GM18519 (cell line): ENCODE results near the gene AFF1.
"Not testable (repeated sequence)": the region's sequence is repeated elsewhere in the genome, so short reads cannot be mapped to it uniquely, and the experiment has no call there.

Source experiments
- ATAC-seq: cut with Tn5 transposase; IDR thresholded peaks from one replicate; pipeline ENCODE4 v1.9.1; 2021; ENCODE audit warnings: mild to moderate bottlenecking, moderate library complexity; ENCODE audit not compliant: unreplicated experiment, low FRiP score

The AFF1 gene

DNA sequence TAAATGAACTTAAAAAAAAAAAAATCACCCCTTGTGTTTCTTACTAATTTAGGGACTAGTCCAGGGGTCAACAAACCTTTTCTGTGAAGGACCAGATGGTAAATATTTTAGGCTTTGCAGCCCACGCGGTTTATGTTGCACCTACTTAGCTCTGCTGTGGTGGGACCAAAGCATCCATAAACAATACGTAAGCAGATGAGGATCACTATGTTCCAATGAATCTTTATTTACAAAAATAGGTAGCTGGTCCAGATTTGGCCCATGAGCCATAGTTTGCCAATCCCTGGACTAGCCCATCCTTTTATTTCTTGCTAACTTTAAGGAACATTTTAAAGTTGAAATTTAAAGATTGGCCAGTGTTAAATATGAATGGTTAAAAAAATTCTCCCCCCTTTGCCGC is 95.3 kb downstream of the AFF1 start:
- no peak for ATAC-seq

DNA sequence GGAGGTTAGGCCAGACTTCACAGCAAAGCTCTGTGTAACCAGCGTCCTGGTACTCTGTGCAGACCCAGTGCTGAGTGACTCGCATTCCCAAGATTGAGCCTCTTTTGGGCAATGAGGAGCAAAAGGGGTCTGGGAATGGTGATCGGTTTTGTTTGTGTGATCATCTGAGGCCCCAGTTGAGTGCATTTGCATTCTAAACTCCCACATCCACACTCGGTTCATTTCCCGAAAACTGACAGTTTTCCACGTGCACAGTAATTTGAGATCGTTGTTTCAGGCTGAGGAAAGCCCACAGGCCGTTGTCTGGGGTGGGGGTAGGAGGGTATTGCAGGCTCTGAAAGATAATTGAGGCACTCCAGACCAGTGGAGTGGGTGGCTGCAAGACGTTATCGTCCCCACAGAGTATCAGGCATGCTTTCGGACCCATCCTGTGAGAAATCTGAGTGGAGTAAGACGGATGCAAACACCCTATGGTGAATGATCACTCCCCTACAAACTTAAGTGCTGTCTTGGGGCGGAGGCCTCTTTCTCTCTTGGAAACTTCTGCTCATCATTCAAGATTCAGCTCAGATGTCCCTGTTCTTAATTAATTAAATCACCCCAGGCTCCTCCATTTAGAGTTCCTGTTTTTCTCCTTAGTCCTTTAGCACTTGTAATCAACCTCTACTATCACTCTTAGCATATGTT is 96.1 kb downstream of the AFF1 start:
- no peak for ATAC-seq

DNA sequence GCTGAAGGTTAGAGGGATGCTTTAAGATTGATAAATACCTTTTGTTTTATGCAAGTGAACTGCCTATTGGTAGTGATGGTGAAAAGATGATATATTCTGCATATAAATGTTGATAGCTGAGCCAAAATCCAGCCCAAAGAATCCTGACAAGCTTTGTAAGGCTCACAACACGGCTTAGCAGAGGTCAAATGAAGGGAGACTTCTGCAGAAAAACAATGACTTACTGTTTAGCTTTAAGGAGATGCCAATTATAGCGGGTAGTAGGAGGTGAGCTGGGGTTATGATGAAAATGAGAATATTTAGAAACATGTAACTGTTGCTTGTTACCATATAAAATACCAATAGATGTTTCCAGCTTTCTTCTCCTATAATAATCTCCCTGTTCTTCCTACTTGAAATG is 97.1 kb downstream of the AFF1 start:
- ATAC-seq, result no peak

DNA sequence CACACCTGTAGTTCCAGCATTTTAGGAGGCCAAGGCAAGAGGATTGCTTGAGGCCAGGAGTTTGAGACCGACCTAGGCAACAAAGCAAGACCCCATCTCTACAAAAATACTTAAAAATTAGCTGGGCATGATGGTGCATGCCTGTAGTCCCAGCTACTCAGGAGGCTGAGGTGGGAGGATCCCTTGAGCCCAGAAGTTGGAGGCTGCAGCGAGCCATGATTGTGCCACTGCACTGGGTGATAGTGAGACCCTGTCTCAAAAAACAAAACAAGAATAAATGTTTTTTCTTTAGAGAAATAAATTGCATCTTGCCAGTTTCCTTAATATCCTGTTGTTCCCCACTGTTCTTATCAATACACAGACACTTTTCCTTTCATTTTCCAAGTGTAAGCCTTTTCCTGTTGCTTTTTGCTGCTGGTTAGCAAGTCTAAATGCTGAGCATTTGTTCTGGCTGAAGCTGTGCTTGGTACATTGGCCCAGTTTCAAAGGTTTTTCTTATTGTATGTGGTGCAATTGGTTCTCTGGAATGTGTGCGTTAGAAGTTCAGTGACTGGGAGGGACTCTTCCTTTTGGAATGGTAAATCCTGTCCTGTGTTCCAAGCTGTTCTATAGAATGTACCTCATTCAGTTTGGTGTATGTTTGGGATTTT is 98.2 kb downstream of the AFF1 start:
- ATAC-seq, result no peak

DNA sequence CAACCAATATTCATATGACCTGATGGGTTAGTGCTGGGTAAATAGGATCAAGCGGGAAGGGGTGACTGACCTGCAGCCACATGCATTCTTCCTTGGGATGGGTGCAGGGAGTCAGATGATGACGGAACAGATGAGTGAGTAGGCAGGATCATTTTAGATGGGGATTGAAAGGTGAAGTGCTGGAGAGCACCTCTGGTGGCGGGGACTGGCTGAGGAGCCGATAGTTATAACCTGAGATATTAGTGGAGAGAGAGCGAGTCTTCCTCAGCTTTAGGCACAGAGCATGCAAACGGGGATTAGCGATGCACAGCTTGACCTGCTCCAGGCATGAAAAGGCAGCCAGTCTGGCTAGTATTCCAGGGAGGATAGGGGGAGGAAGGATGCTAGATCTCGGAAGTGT is 99.1 kb downstream of the AFF1 start:
- ATAC-seq, result no peak

DNA sequence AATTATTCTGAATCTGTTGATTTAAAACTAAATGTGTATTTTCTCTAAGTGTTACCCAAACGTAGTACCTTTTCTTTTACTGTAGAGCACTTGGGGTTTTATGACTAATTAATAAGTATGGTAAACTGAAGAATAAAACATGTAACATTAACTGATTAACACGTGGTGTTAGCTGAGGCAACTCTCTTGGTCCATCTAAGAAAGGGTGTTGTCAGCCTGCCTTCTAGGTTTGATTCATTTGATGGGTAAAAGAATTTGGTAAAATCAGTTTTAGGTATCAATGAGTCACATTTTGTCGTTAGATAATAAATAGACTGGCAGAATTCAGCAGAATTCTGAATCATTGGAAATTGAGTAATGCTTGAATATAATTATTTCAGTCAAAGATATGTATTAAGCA is 99.7 kb downstream of the AFF1 start:
- ATAC-seq, result no peak

DNA sequence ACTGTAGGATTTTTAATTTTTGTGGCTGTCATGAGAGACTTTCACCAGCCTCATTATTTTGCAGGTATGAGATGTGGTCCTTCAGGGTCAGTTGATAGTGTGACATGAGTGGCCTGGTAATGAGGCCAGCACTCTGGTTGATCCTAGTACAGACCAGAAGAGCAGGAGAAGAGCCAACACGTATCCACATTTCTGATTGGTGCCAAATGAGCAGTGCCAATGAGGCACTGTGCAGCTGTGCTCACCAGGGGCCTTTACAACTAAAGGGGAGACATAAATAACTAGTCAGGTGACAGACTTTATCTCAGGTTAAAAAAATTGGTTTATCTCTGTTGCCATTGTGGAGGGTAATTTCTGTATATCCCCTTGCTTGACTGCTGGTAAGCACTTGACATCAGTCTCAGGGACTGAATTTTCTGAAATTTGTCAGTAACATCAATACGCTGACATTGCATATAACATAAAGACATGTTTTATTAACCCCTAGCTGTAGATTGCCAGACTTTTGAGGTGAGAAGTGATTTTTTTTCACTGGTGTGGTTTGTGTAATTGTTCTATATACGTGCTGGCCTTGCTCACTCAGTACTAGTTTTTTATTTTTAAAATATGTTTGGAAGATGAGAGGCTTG is 101.2 kb downstream of the AFF1 start:
- ATAC-seq, result no peak

DNA sequence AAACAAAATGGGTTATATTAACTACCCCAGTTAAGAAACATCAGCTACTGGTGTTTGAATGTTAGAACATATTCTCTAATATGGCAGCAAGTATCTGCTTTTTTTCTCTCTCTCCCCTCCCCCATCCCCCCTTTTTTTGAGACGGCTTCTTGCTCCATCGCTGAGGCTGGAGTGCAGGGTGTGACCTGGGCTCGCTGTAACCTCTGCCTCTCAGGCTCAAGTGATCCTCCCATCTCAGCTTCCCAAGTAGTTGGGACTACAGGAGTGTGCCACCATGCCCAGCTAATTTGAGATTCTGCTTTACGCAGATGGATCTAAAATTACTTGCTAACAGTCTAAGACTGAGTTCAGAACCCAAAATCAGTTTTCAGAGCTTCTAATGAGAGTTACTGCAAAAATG is 101.9 kb downstream of the AFF1 start:
- no peak for ATAC-seq

DNA sequence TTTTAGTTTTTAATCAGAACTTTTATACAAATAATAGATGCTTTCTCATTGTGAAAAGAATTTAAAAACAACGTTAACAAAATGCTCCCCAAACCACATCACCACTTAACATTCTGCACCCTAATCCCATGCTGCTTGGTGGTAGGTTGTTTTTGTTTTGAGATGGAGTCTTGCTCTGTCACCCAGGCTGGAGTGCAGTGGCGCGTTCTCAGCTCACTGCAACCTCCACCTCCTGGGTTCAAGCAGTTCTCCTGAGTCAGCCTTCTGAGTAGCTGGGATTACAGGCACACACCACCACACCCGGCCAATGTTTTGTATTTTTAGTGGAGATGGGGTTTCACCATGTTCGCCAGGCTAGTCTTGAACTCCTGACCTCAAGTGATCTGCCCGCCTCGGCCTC is 102.4 kb downstream of the AFF1 start:
- not testable (repeated sequence) for ATAC-seq

DNA sequence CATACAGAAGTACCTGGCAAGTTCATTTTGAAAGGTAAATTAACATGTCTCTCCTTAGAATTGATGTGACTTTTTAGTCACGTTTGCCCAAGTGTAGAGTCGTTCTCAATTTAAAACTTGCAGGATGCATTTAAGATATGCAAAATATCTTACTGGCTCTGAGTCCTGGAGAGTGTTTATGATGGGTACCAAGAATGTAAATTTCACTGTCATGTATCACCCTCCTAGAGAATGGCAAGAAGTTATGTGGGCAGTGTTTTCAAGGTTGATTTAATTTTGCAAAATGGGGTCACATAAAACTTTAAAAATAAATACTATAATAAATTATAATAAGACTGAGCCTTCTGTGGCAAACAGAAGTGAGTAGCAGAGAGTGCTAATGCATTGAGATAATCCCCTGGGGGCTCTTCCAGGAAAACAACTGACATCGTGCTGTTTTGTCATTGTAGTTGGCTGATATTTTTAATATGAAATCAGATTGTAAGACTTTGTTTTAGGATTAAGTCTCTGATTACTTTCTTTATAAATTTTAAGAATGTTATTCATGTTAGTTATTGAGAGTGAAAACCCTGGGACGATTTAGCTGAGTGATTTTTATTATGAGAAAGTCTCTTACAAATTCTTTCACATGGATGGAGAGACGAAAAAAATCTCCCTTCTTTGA is 103.0 kb downstream of the AFF1 start:
- ATAC-seq, result no peak

DNA sequence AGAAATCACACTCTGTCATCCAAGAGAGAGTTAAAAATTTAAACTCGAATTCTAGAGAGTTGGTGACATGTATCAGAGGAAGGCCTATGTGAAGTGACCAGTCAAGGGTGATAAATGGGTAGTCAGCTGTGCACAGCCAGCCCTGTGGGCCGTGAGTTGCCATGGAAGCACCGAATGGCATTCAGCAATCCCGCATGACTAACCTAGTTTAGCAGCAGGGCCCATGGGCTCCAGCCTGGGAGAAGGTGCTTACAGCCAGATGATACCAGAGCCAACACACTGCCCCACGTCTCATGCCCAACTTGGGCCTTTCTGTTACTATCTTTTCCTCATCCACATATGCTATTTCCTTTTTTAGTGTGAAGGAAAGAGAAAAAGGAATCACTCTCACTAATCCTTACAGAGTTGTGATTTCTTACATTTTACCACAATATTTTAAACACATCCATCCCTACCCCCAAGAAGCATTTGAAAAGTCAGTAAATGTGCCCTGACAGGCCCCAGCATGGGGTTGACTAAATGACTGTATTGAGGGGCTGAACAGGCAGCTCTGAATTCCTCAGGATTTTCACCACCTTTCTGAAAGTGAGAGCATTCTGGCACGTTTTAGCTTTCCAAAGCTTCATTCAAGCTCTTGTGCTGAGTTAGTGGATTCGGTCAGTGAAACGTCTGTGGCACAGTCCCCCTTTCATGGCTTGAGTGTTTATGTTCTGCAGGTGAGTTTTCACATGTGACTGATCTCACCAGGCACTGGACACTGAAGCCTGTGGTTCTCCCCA is 104.2 kb downstream of the AFF1 start:
- no peak for ATAC-seq

DNA sequence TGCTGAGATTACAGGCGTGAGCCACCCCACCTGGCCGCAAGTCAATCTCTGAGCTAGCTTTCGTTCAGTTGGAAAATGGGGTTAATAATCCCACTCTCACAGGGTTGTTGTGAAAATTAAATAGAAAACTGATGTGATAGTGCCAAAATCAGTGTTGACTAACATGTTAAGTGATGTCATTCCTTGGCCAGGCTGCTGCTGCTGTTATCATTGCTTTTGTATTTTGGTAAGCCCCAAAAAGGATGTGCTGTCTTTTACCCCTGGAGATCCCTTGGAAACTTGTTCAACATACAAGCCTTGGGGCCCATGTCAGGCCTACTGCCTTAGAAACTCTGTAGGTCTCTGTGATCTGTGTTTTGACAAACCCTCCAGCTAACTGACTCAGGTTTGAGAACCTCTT is 106.3 kb downstream of the AFF1 start:
- no peak for ATAC-seq

DNA sequence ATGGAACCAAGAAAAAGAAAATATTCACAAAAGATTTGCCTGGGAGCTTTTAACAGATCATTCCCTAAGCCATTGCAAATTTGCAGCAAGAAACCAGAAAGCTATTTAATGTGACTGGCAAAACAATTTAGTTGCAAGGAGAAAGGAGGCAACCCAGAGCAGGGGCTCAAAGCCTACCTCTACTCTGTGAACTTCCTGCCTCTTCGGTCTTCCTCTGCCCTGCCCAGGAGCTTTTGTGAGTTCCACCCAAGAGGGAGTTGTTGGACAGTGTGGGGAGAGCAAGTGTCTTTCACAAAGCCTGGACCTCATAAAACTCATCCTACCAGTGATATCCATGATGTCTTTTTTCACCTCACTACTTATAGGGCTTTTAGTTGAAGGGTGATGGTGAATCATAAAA is 107.4 kb downstream of the AFF1 start:
- no peak for ATAC-seq

DNA sequence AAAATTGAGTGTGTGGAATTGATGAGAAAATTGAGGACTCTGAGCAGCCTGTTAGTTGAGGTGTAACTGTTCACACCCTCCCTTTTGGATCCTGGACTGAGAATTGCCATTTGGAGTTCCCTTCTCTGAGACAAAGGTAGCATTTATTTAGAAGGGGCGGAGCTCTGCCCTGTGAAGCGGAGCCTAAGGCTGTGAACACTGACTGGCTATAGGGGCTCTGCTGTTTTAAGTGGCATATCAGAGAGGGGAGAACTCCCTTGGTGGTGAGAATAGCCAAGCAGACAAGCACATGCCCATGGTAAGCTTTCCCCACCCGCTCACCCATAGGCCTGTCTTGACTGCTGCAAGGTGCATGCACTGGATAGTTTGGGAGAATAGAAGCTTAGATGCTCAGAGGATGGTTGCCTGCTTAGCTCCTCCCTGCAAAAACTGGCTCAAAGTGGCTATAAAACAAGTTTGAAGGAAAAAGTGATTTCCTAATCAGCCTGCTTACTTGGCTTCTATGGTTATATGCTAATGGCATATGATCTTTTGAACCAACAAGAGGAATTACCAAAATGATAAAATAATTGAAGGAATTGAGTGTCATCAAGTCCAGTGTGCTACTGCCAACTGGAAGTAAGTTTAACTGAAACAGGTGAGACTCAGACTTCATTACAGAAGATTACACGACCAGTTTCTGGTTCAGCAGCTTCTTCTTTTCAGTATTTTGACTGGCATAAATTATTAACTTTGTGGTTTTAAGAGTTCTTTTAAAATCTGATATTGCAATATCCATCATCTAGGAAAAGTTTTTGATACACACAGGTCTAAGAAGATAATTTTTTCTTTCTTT is 108.4 kb downstream of the AFF1 start:
- ATAC-seq, result no peak

DNA sequence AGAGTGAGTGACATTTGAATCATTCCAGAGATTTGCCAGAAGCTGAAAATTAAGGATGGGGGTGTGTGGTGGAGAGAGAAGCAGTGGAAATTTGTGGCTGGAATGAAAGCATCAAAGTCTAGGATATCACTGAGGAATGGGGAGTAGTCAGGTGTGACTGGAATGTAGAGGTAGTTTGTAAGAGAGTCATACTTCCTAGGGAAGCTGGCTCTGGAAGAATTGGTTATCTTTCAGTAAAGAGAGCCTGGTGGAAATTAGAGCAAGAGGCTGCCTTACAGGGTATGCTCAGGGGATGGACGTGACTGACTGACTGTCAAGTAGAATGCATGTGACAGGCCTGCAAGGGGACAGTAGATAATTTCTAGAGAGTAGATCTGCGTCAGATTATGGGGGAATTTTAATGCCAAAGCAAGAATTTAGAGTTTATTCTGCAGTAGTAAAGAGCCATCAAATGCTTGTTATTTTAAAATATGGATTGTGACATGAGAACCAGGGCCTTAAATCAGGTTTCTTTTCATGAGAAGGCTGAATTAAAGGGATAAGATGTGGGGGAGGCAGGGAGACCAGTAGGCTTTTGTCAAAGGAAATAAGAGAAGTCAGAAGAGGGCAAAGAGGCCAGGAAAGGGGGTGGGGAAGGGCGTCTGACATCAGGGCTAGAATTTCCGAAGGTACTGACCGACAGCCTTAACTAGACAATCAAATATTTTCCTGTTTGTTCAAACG is 109.9 kb downstream of the AFF1 start:
- no peak for ATAC-seq

DNA sequence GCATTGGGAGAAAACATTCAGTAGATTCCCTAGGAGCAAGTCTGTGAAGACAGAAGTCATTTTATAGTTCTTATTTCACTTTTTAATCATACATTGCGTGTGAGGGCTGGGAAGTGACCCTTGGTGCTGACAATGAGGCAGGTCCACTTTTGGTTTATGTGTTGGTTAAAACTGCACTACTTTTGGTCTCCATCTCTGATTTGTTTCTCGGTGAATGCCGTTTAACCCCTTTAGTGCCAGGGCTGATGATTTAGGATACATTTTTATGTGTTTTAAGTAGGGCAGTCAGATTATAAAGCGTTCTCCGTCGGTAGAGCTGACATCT is 110.4 kb downstream of the AFF1 start:
- ATAC-seq, result no peak

DNA sequence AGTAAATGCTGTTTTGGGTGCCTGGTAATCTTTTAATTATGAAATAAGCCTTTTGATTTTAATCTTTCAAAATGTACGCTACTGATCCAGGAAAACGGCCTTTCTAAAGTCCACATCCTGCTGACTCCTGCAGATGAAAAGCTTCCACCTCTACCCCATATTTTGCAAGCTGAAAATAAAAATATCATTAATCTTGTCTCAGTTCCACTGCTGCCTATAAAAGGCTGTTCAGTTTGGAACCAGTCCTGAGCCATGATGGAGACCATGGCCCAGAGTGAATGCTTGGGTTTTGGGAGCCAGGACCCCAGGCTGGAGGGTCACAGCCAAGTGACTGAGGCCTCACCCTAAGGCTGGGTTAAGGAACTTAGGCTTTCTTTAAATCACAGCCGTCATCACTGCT is 110.8 kb downstream of the AFF1 start:
- ATAC-seq, result no peak

DNA sequence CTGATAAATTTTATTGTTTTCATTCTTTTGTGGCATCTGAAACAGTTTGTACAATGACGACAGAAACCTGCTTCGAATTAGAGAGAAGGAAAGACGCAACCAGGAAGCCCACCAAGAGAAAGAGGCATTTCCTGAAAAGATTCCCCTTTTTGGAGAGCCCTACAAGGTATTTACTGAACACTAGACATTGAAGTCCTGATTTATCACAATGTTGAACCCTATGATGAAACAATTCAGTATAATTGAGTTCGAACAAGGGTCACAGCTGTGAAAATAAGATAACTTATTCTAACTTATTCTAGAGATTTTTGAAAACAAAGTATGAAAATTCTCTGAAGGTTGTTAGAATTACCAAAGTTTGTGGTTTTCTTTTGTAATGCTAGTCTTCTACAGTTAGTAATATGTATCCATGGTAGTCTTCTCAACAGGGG is 111.3 kb downstream of the AFF1 start:
- no peak for ATAC-seq

DNA sequence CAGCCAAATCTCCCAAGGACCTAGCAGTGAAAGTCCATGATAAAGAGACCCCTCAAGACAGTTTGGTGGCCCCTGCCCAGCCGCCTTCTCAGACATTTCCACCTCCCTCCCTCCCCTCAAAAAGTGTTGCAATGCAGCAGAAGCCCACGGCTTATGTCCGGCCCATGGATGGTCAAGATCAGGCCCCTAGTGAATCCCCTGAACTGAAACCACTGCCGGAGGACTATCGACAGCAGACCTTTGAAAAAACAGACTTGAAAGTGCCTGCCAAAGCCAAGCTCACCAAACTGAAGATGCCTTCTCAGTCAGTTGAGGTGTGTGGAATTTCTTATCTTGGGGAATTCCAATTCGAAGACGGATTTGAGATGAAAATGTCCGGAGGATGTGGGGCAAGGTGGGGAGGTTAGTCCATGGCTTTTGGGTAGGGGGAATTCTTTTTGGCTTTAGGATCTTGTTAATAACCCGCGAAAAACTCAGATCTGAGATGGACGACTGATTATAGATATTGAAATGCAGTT is 112.5 kb downstream of the AFF1 start:
- no peak for ATAC-seq
